Lower leg skin (tissue), 4 donors: ENCODE measurements around the gene LRP1B. TPM values are rescaled to one million over a fixed set of nuclear protein-coding genes. Genes with fewer than 3 reads are reported as not detected.

ENCODE experiments used
- DNase-seq, 2 donors: peaks; one replicate each; pipeline ENCODE4 v3.0.0-alpha.2; 2019; ENCODE audit warnings: low spot score in 2 of 2
- H3K4me3 ChIP-seq: fragments of 200-600 bp; sonication (generic); 2 replicates; pipeline ENCODE4 v1.5.1; 2017; ENCODE audit warnings: mild to moderate bottlenecking, low read depth; ENCODE audit not compliant: poor library complexity, severe bottlenecking
- POLR2A ChIP-seq, 2 donors: fragments of 450-650 bp; IDR thresholded peaks; one replicate each; pipeline ENCODE4 v1.6.1; 2016 to 2017; ENCODE audit warnings: antibody characterized with exemption in 2 of 2, mild to moderate bottlenecking in 1 of 2, moderate library complexity in 1 of 2
- WGBS, 2 donors: methylation state at CpG; one replicate each; pipeline ENCODE4 v1.1.5; 2018; 5-methylcytosine and 5-hydroxymethylcytosine counted together
- intact Hi-C: fragments of 100-400 bp; cut with DNase I; formaldehyde crosslinking; loops from one replicate; pipeline ENCODE4 v1.15.0; 2023; ENCODE audit warnings: low total_unique reads
- total RNA-seq, 4 donors: library from RNA; depleted of rRNA; stranded (reverse); fragments of >200 nt; gene quantifications; one replicate each; pipeline ENCODE4 v1.1.0, GENCODE V29; 2016
- TF ChIP-seq, protein P1 (sequence below), 3 donors: fragments of 450-650 bp; IDR thresholded peaks; one replicate each; pipeline ENCODE4 v1.5.1; 2016; ENCODE audit warnings: antibody characterized with exemption in 3 of 3, mild to moderate bottlenecking in 3 of 3, moderate library complexity in 2 of 3

Gene LRP1B
- total RNA-seq, 4 donors from 2014 or later: 0.80 to 1.6 (median 1.0) TPM

DNA sequence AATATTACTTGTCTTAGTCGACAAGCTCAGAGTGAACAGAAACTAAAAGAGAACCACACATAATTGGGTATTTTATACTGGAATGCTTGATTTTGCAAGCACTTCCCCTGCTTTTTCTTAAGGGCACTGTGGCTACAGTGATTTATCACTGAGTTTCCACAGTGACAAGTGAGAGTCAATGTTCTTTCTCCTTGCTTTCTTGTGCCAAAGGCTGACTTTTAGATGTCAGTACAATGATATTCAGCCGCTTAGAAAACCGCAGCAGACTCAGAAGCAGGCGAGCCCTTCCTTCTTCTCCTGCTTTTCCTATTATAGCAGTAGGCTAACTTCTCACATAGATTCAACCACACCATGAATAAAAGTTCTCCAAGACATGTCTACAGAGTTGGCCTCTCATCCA lies 1747.0 kb downstream of the LRP1B start:
- 58 to 62% methylated on average over 4 of the region's 4 CpGs for WGBS, 2 donors
- TF ChIP-seq, protein P1, sequence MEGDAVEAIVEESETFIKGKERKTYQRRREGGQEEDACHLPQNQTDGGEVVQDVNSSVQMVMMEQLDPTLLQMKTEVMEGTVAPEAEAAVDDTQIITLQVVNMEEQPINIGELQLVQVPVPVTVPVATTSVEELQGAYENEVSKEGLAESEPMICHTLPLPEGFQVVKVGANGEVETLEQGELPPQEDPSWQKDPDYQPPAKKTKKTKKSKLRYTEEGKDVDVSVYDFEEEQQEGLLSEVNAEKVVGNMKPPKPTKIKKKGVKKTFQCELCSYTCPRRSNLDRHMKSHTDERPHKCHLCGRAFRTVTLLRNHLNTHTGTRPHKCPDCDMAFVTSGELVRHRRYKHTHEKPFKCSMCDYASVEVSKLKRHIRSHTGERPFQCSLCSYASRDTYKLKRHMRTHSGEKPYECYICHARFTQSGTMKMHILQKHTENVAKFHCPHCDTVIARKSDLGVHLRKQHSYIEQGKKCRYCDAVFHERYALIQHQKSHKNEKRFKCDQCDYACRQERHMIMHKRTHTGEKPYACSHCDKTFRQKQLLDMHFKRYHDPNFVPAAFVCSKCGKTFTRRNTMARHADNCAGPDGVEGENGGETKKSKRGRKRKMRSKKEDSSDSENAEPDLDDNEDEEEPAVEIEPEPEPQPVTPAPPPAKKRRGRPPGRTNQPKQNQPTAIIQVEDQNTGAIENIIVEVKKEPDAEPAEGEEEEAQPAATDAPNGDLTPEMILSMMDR (IDR thresholded peaks at IDR 0.05): no peak
- TF ChIP-seq POLR2A (IDR thresholded peaks at IDR 0.05): no peak
- intact Hi-C loops: no loop called here
- no peak overlapping the region for H3K4me3 ChIP-seq
- DNase-seq: no peak

DNA sequence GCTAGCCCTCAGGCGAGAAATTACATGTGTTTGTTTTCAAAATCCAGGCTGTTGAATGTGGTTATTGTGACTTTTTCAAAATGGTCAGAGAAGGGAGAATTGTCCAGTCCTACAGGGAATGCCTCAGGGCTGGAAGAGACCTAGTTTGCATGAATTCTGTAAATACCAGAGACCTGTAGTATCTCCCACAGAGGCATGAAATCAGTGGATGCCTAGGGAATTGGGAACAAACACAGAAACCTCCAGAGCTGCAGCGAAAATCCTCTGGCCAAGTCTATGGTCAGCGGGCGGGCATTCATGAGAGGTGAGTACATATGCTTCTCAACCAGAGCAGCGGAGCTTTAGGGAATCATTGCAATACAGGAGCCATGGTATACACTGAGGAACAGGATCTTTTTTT lies 1754.1 kb downstream of the LRP1B start:
- 85 to 92% methylated on average over 5 of the region's 5 CpGs for WGBS, 2 donors

GRCh38 chr2:140363131-140363530 lies 1767.7 kb downstream of the LRP1B start:
- no peak for TF ChIP-seq POLR2A (IDR thresholded peaks at IDR 0.05)
- TF ChIP-seq, protein P1 (IDR thresholded peaks at IDR 0.05): no peak
- intact Hi-C loops: no loop called here
- 76 to 86% methylated on average over 1 of the region's 1 CpG for WGBS, 2 donors
- H3K4me3 ChIP-seq: no peak overlapping the region
- no peak for DNase-seq

More for the DNA sequence above, 1754.1 kb downstream of the LRP1B start:
- DNase-seq: no peak
- intact Hi-C loops: no loop called here
- H3K4me3 ChIP-seq: no peak overlapping the region
- TF ChIP-seq, protein P1 (IDR thresholded peaks at IDR 0.05): no peak
- no peak for TF ChIP-seq POLR2A (IDR thresholded peaks at IDR 0.05)

DNA sequence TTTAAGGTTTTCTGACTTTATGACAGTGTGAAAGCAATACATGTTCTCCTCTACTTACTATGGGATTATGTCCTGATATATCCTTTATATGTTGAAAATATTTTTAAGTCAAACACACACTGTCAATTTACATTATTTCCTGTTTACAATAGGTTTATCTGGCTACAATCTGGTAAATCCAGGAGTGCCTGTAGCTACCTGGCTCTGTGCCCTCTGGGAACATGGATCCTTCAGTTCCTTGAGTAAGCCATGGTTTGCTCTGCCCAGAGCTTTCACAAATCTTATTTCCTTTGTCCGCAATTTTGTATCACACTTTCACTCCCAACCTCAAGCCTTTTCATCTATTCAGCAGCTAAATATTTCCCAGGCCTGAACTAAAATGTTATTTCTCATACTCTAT lies 1768.5 kb downstream of the LRP1B start:
- 90 to 96% methylated on average over 1 of the region's 1 CpG for WGBS, 2 donors
- intact Hi-C loops: no loop called here
- TF ChIP-seq POLR2A (IDR thresholded peaks at IDR 0.05): no peak
- TF ChIP-seq, protein P1 (IDR thresholded peaks at IDR 0.05): no peak
- DNase-seq: no peak
- no peak overlapping the region for H3K4me3 ChIP-seq

DNA sequence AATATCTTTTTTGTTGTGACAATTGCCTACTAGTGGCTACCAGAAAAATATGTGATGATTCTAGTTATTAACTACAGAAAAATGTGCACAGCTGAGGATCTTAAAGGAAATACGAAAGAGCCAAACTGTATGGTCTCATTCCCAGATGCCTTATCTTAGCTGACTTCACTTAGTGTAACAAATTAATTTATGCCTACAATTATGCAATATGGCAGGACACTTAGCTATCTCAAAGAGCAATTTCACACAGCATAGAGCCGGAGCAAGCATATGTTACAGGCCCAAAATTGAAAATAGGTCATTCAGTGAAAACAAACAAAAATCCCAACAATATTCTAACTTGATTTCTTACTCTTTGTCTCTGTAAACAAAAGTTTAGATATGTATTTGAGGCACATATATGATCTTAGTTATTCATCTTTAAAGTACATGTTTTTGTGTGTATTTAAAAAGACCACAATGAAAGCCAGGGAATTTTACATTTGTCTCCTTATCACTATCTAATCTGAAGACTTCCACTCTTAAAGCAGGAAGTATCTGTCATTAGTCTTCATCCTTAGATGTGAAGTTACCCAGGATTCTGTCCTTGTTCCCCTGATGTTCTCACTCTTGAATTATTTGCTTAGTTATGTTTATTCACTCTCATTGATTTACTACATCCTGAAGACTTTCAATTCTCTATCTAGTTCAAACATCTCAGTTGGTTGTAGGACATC lies 1771.6 kb downstream of the LRP1B start:
- WGBS, 2 donors: 78 to 82% methylated on average over 2 of the region's 2 CpGs
- TF ChIP-seq, protein P1 (IDR thresholded peaks at IDR 0.05): no peak
- TF ChIP-seq POLR2A (IDR thresholded peaks at IDR 0.05): no peak
- no peak overlapping the region for H3K4me3 ChIP-seq
- no peak for DNase-seq
- intact Hi-C loops: no loop called here

- 91 to 93% methylated on average over 1 of the region's 1 CpG for WGBS, 2 donors
- intact Hi-C loops: no loop called here
- no peak for TF ChIP-seq POLR2A (IDR thresholded peaks at IDR 0.05)
- TF ChIP-seq, protein P1 (IDR thresholded peaks at IDR 0.05): no peak
- no peak for DNase-seq
- H3K4me3 ChIP-seq: no peak overlapping the region
Observed at GRCh38 chr2:140356697-140357096, 1774.1 kb downstream of the LRP1B start.
